MM.1S (cell line): Measurements from ENCODE around the gene SSH3.

Source experiments
- CTCF ChIP-seq: fragments of 300-600 bp; sonication (generic); IDR thresholded peaks from 2 replicates; pipeline ENCODE4 v1.5.1; 2016; ENCODE audit warnings: antibody characterized with exemption, low read length, mixed read lengths
- EZH2 ChIP-seq: fragments of 300-600 bp; sonication (generic); optimal IDR thresholded peaks from 2 replicates; pipeline ENCODE3; 2017; ENCODE audit warnings: low read depth, mild to moderate bottlenecking, antibody characterized with exemption, low read length, mixed read lengths
- EZH2phosphoT487 ChIP-seq: fragments of 300-600 bp; sonication (generic); IDR thresholded peaks from 2 replicates; pipeline ENCODE4 v1.6.1; 2018; ENCODE audit warnings: antibody characterized with exemption, low read length

- TF ChIP-seq CTCF (no peak), EZH2 (no peak), EZH2phosphoT487 (no peak)
Measured at GRCh38 chr11:67271205-67271540, 32.2 kb upstream of the SSH3 start.
